GM19099 (cell line): ENCODE measurements around the gene ZNF365.

ENCODE experiments used
- POLR2A ChIP-seq: IDR thresholded peaks from 3 replicates; pipeline ENCODE4 v1.6.1; 2011; ENCODE audit warnings: low read depth; ENCODE audit not compliant: insufficient read length; ENCODE audit errors: extremely low read depth

ZNF365 gene

DNA sequence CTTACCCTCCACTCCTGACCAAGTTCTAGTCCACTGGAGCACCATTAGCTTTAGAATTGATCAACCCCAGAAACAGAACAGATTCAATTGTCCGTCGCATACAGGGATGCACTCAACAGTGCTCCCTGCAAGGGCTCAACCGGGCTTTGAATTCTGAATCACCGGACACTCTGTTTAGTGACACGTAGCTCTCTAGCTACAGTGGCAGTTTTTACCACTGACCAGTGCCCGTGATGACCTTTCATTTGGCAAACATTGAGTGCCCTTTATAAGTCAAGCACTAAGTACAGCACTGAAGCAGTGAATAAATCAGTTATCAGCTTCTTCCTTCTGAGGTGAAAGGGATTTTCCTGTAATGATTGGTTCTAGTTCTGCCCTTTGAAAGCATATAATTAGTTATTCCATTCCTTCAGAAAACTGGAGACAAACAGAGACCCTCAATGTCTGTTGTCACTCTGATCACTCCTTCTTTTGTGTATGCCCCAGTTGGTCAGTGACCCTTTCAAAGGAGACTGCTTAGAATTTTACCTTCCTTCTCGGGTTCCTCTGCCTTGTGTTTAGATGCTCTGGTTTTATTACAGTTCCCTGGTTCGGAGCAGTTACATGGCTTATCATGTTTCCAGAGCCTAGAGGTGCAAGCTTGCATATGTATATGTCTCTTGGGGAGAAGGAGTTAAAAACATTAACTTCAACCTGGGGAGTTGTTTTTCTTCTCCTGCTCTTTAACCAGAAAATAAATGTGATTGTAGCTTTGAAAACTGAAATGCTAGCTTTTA, 68.9 kb downstream of the ZNF365 start:
- TF ChIP-seq POLR2A = no peak

GRCh38 chr10:62443866-62444265, 69.7 kb downstream of the ZNF365 start:
- TF ChIP-seq POLR2A = no peak

- no peak for TF ChIP-seq POLR2A
These were observed 72.5 kb downstream of the ZNF365 start for GRCh38 chr10:62446627-62447026.

DNA sequence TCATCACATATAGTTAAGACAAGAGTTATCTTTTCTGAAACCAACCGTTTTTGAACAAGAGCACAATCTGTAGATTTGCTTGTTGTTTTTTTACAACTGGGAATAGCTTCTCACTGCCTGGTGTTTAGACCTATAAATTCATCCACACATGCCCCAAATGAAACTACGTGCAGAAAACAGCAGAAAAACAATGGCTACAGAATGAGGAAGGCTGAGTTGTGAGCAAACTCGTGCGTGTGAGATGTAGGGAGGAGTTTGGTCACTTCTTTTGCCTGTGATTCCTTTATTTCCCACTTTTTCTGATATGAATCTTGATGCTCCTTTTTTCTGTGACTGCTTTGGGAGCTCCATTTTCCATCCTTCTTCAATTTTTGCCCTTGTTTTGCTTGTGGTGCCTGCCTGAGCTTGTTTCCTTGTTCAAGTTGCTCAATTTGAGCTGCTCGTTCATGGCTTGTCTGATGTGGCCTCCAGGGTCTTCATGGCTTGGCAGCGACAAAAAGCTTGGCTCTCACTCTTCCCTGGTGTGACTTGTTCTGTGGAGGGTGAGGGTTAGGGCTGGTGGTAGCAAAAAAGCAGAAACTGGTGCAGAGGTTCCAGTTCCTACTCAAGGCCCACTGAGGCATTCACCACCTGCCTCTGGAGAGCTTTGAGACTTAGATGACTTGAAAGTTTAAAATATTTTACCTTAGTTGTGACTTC, 76.9 kb downstream of the ZNF365 start:
- no peak for TF ChIP-seq POLR2A

- no peak for TF ChIP-seq POLR2A
These were observed 77.4 kb downstream of the ZNF365 start for GRCh38 chr10:62451611-62451975.
